DOHH2 (cell line): ENCODE data around the gene CXorf38.
A peak's percentile ranks its signal among the peaks of the same experiment; 100 is the strongest.

ENCODE experiments used
- H3F3A ChIP-seq: fragments of 200-600 bp; sonication (generic), shearing (Covaris generic); 2 replicates; pipeline ENCODE4 v1.6.0; 2016; ENCODE audit warnings: antibody characterized with exemption, mild to moderate bottlenecking; ENCODE audit not compliant: control insufficient read depth, insufficient read depth
- H3K27ac ChIP-seq: fragments of 200-600 bp; sonication (generic); 2 replicates; pipeline ENCODE4 v1.5.1; 2014; ENCODE audit warnings: low read depth, mild to moderate bottlenecking, low read length, moderate library complexity
- H3K27me3 ChIP-seq: fragments of 200-600 bp; sonication (generic); 2 replicates; pipeline ENCODE4 v1.6.1; 2014; ENCODE audit warnings: mild to moderate bottlenecking, low read length, mixed read lengths; ENCODE audit not compliant: control insufficient read depth
- H3K36me3 ChIP-seq: fragments of 200-600 bp; sonication (generic); 2 replicates; pipeline ENCODE4 v1.6.1; 2014; ENCODE audit warnings: mild to moderate bottlenecking, low read length, moderate library complexity, mixed read lengths; ENCODE audit not compliant: control insufficient read depth
- H3K4me1 ChIP-seq: fragments of 200-600 bp; sonication (generic); 2 replicates; pipeline ENCODE4 v1.6.1; 2014; ENCODE audit warnings: mild to moderate bottlenecking, low read length, mixed read lengths; ENCODE audit not compliant: control insufficient read depth
- H3K4me2 ChIP-seq: fragments of 200-600 bp; sonication (generic); 2 replicates; pipeline ENCODE4 v1.6.0; 2014; ENCODE audit warnings: mild to moderate bottlenecking, low read length, moderate library complexity
- H3K4me3 ChIP-seq: fragments of 200-600 bp; sonication (generic); 2 replicates; pipeline ENCODE4 v1.5.1; 2014; ENCODE audit warnings: mild to moderate bottlenecking, low read length, mixed read lengths
- H3K79me2 ChIP-seq: fragments of 200-600 bp; sonication (generic); 2 replicates; pipeline ENCODE4 v1.6.1; 2014; ENCODE audit warnings: mild to moderate bottlenecking, low read length, mixed read lengths; ENCODE audit not compliant: control insufficient read depth
- H3K9me2 ChIP-seq: fragments of 200-600 bp; sonication (generic); replicated peaks from 2 replicates; pipeline ENCODE4 v1.6.1; 2014; ENCODE audit warnings: mild to moderate bottlenecking, low read length, mixed read lengths; ENCODE audit not compliant: control insufficient read depth
- H3K9me3 ChIP-seq: fragments of 200-600 bp; sonication (generic); 2 replicates; pipeline ENCODE4 v1.6.1; 2014; ENCODE audit warnings: antibody characterized with exemption, low read length, mixed read lengths; ENCODE audit not compliant: control insufficient read depth, insufficient read depth
- H4K20me1 ChIP-seq: fragments of 200-600 bp; sonication (generic); 2 replicates; pipeline ENCODE4 v1.6.0; 2014; ENCODE audit warnings: low read depth, mild to moderate bottlenecking, antibody characterized with exemption, low read length, moderate library complexity; ENCODE audit not compliant: control insufficient read depth, insufficient read depth
- EZH2phosphoT487 ChIP-seq: fragments of 200-600 bp; sonication (generic); IDR thresholded peaks from 2 replicates; pipeline ENCODE4 v1.6.1; 2017; ENCODE audit warnings: borderline replicate concordance, mild to moderate bottlenecking, antibody characterized with exemption, low read length, moderate library complexity, mixed read lengths
- TF ChIP-seq, protein P1 (sequence below): fragments of 200-600 bp; sonication (generic); IDR thresholded peaks from one replicate; pipeline ENCODE4 v1.5.1; 2014; ENCODE audit warnings: antibody characterized with exemption, mild to moderate bottlenecking, low read depth, low read length; ENCODE audit not compliant: poor library complexity, severe bottlenecking

The CXorf38 gene

DNA sequence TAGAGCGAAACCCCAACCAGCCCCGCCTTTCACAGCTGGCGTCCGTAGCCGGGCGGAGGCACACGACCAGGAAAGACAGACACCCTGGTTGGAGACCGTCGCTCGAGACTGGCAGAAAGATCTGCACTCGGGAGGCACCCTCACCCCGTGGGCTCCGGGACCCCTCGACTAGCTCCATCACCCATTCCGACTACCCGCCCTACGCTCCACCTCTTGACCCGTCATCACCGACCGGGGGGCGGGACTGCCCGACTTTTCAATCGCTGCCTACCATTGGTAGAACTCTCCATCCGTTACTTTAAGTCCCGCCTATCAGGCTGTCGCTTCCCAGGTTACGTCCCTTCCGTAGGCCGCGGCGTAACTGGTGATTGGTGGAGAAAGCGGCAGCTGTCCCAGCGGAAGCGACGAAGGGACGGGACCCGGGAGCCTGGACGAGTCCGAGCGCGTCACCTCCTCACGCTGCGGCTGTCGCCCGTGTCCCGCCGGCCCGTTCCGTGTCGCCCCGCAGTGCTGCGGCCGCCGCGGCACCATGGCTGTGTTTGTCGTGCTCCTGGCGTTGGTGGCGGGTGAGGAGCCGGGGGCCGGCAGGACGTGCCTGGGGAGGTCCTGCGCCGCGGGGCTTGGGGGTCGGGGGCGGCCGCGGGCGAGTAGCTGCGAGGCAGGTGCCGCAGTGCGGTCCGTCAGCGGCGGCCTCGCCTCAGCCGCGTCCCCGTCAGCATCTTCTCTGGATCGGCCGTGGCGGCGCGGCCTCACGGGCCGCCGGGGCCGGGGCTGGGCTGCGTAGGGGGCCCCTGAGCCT is 66.6 kb downstream of the CXorf38 start, which contains the start of gene ATP6AP2:
ATP6AP2 (plus strand) TSS at position 434 of the 799 bp plus-strand sequence; CDS start at position 530, 96 bp downstream.
- H3K27me3 ChIP-seq, result no peaks in the 10 kb centered on the region
- H3K4me3 ChIP-seq, result peak within 1 kb of the TSS; percentile 86
- peaks cover 28% of the 10 kb centered on the region for H3K79me2 ChIP-seq
- TF ChIP-seq EZH2phosphoT487, result no peak
- TF ChIP-seq, protein P1, sequence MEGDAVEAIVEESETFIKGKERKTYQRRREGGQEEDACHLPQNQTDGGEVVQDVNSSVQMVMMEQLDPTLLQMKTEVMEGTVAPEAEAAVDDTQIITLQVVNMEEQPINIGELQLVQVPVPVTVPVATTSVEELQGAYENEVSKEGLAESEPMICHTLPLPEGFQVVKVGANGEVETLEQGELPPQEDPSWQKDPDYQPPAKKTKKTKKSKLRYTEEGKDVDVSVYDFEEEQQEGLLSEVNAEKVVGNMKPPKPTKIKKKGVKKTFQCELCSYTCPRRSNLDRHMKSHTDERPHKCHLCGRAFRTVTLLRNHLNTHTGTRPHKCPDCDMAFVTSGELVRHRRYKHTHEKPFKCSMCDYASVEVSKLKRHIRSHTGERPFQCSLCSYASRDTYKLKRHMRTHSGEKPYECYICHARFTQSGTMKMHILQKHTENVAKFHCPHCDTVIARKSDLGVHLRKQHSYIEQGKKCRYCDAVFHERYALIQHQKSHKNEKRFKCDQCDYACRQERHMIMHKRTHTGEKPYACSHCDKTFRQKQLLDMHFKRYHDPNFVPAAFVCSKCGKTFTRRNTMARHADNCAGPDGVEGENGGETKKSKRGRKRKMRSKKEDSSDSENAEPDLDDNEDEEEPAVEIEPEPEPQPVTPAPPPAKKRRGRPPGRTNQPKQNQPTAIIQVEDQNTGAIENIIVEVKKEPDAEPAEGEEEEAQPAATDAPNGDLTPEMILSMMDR, result no peak
- H3K4me2 ChIP-seq, result peak within 1 kb of the TSS; percentile 72
- H3K36me3 ChIP-seq, result no peaks in the 10 kb centered on the region
- H3K27ac ChIP-seq, result peak within 1 kb of the TSS; percentile 12; the same call in 1 of the 2 replicates
- no peaks in the 10 kb centered on the region for H3F3A ChIP-seq
- H3K9me2 ChIP-seq, result no peaks in the 10 kb centered on the region
- H4K20me1 ChIP-seq, result no peaks in the 10 kb centered on the region
- no peaks in the 10 kb centered on the region for H3K9me3 ChIP-seq
- peaks cover 12% of the 10 kb centered on the region for H3K4me1 ChIP-seq

DNA sequence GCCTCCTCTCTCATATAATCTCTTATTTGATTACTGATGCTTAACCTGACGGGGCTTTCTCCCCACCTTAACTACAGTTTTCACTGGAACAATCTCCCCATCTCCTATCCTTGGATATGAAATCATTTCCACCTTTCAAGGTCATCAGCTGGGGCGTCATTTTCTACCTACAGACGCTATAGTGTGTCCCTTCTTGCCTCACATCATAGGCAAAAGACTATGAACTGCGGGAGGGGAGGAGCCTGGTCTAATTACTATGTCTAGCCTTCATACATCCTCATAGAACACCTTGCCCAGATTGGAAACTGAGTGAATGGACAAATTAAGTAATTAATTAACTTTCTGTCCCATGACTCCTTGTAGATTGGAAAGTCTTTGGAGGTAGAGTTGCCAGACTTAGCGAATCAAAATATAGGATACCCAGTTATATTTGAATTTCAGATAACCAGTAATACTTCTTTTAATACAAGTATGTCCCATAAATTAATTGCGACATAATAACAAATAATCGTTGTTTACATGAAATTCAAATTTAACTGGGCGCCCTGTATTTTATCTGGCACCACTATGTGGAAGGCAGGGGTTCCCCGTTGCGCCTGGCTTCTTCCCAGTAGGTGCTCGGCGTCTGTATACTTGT is 67.3 kb downstream of the CXorf38 start:
- Histone ChIP-seq H3K9me3 (no peaks in the 10 kb centered on the region), H3K36me3 (no peaks in the 10 kb centered on the region), H4K20me1 (no peaks in the 10 kb centered on the region), H3K4me3 (peak overlapping the region; percentile 86), H3K79me2 (peaks cover 28% of the 10 kb centered on the region), H3K4me1 (peaks cover 12% of the 10 kb centered on the region), H3K9me2 (no peaks in the 10 kb centered on the region), H3F3A (no peaks in the 10 kb centered on the region), H3K27me3 (no peaks in the 10 kb centered on the region), H3K27ac (no peak overlapping the region), H3K4me2 (peak overlapping the region; percentile 71)
- no peak for TF ChIP-seq EZH2phosphoT487
- TF ChIP-seq, protein P1, result no peak

DNA sequence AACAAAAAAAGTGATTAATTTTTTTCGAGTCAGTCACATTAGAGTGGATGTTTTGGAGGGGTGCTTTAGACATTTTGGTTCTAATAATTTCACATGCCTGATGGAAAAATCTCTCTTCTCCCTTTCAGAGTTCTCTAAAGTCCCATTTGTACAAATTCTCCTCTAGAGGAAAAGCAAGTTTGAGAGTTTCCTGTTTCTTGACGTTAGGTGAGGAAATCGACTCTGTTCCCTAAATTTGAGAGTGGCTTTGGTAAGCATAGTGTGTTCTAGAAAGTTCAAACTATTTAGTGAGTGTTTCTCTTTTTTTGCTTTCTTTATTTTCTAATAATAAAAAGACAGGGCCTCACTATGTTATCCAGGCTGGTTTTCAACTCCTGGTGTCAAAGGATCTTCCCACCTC is 68.2 kb downstream of the CXorf38 start:
- H3K79me2 ChIP-seq, result peaks cover 28% of the 10 kb centered on the region
- no peaks in the 10 kb centered on the region for H3K27me3 ChIP-seq
- no peaks in the 10 kb centered on the region for H4K20me1 ChIP-seq
- H3K27ac ChIP-seq, result no peak overlapping the region
- H3K9me3 ChIP-seq, result no peaks in the 10 kb centered on the region
- H3K4me3 ChIP-seq, result no peak overlapping the region
- no peaks in the 10 kb centered on the region for H3F3A ChIP-seq
- no peaks in the 10 kb centered on the region for H3K36me3 ChIP-seq
- peaks cover 12% of the 10 kb centered on the region for H3K4me1 ChIP-seq
- H3K4me2 ChIP-seq, result no peak overlapping the region
- no peak for TF ChIP-seq EZH2phosphoT487
- TF ChIP-seq, protein P1, result no peak
- H3K9me2 ChIP-seq, result no peaks in the 10 kb centered on the region
